HepG2 (cell line): ENCODE data around the gene ADAMTS20. TPM values are rescaled to one million over a fixed set of nuclear protein-coding genes. Genes with fewer than 3 reads are reported as not detected.

Source experiments
- ATAC-seq: fragments of 200-7000 bp; cut with Tn5 transposase; 3 replicates; pipeline ENCODE4 v1.9.1; 2020; ENCODE audit warnings: mild to moderate bottlenecking, moderate library complexity
- BruUV-seq: library from RNA; stranded (reverse); fragments of 400-500 nt; replicated peaks from 2 replicates; lab custom pipeline; 2021; lab: Mats Ljungman, UMichigan
- CTCF ChIA-PET: fragments of 300-600 bp; formaldehyde crosslinking; extraction: SDS; loops from one replicate; lab custom pipeline; 2021; ENCODE audit warnings: low total read pairs, inconsistent platforms, low intra/inter-chr PET ratio; lab: Yijun Ruan, JAX
- POLR2A ChIA-PET: fragments of 350-600 bp; sonication (Branson Sonifier 250); formaldehyde crosslinking; loops from one replicate; lab custom pipeline; 2020; ENCODE audit warnings: antibody characterized with exemption, inconsistent platforms; lab: Yijun Ruan, JAX
- DNase-seq: peaks from one replicate; pipeline ENCODE4 v3.0.0-alpha.2; 2015; ENCODE audit warnings: low spot score
- FAIRE-seq: peaks from 3 replicates; lab custom pipeline; 2011; peaks lifted over from hg19 to GRCh38; lab: Jason Lieb, UNC
- H2AFZ ChIP-seq: one replicate; pipeline ENCODE4 v1.6.1; 2011; ENCODE audit warnings: low read length, inconsistent platforms
- H3K27ac ChIP-seq: fragments of 300-600 bp; 3 replicates; pipeline ENCODE4 v1.8.0; 2011; ENCODE audit warnings: mixed run types, mild to moderate bottlenecking, mixed read lengths, low read length, inconsistent platforms; ENCODE audit not compliant: insufficient read depth; ENCODE audit errors: extremely low read length
- H3K27me3 ChIP-seq, 2 experiments: fragments of 200-600 bp in 1 of 2; 2 replicates in 1 of 2; 3 replicates in 1 of 2; pipeline versions ENCODE4 v1.6.0 to v1.8.0; 2011; ENCODE audit warnings: low read length in 2 of 2, mild to moderate bottlenecking in 2 of 2, moderate library complexity in 2 of 2, inconsistent platforms in 1 of 2; ENCODE audit not compliant: insufficient read depth in 2 of 2, control insufficient read depth in 1 of 2
- H3K36me3 ChIP-seq, 2 experiments: fragments of 200-600 bp in 1 of 2; replicated peaks in 1 of 2; 2 replicates in 1 of 2; 3 replicates in 1 of 2; pipeline versions ENCODE4 v1.5.1 to v1.8.0; 2011; ENCODE audit warnings: low read length in 2 of 2, inconsistent platforms in 1 of 2; ENCODE audit not compliant: insufficient read depth in 2 of 2, control insufficient read depth in 1 of 2
- H3K4me1 ChIP-seq: 2 replicates; pipeline ENCODE4 v1.5.1; 2012; ENCODE audit warnings: low read length, inconsistent platforms; ENCODE audit not compliant: insufficient read depth
- H3K4me2 ChIP-seq: 2 replicates; pipeline ENCODE4 v1.6.0; 2011; ENCODE audit warnings: low read depth, low read length, inconsistent platforms
- H3K4me3 ChIP-seq, 3 experiments: fragments of 200-600 bp in 1 of 3; sonication (generic), shearing (Covaris generic) in 1 of 3; replicated peaks in 1 of 3; 2 replicates each; pipeline ENCODE4 v1.5.1; 2011 to 2016; ENCODE audit warnings: low read length in 3 of 3, inconsistent platforms in 2 of 3, low read depth in 2 of 3, mild to moderate bottlenecking in 2 of 3, control low read depth in 1 of 3, mixed read lengths in 1 of 3; ENCODE audit not compliant: insufficient read depth in 1 of 3
- H3K79me2 ChIP-seq: one replicate; pipeline ENCODE4 v1.6.1; 2011; ENCODE audit warnings: low read length, inconsistent platforms; ENCODE audit not compliant: insufficient read depth
- H3K9ac ChIP-seq: 2 replicates; pipeline ENCODE4 v1.6.0; 2011; ENCODE audit warnings: mild to moderate bottlenecking, low read depth, low read length, inconsistent platforms; ENCODE audit not compliant: insufficient read depth
- H3K9me3 ChIP-seq: 2 replicates; pipeline ENCODE4 v1.5.1; 2012; ENCODE audit warnings: mild to moderate bottlenecking, low read length
- H4K20me1 ChIP-seq: 2 replicates; pipeline ENCODE4 v1.6.0; 2011; ENCODE audit warnings: inconsistent platforms, mild to moderate bottlenecking, low read length, moderate library complexity; ENCODE audit not compliant: insufficient read depth
- FUBP1 ChIP-seq: sonication (generic); formaldehyde crosslinking; IDR thresholded peaks from 2 replicates; pipeline ENCODE4 v1.5.1; 2020; ENCODE audit warnings: missing genetic modification reagents, mild to moderate bottlenecking, borderline replicate concordance
- MATR3 ChIP-seq: sonication (generic); formaldehyde crosslinking; IDR thresholded peaks from 2 replicates; pipeline ENCODE4 v1.4.0; 2020; ENCODE audit warnings: missing genetic modification reagents
- NFYB ChIP-seq: sonication (generic); formaldehyde crosslinking; IDR thresholded peaks from 2 replicates; pipeline ENCODE4 v1.4.0; 2020; ENCODE audit warnings: missing genetic modification reagents
- PCBP2 ChIP-seq: fragments of 200-400 bp; formaldehyde crosslinking; optimal IDR thresholded peaks from 2 replicates; pipeline ENCODE3; 2018; ENCODE audit warnings: low read length, low read depth; ENCODE audit not compliant: poor library complexity, severe bottlenecking
- POLR2A ChIP-seq, 2 experiments: IDR thresholded peaks; 2 replicates each; pipeline ENCODE4 v1.6.1; 2011; ENCODE audit warnings: low read depth in 2 of 2, low read length in 2 of 2, mild to moderate bottlenecking in 1 of 2, moderate library complexity in 1 of 2; ENCODE audit not compliant: insufficient read depth in 1 of 2
- RORA ChIP-seq: sonication (generic); formaldehyde crosslinking; IDR thresholded peaks from 2 replicates; pipeline ENCODE4 v1.5.0; 2020; ENCODE audit warnings: mild to moderate bottlenecking, missing genetic modification reagents, moderate library complexity
- SMAD3 ChIP-seq: sonication (generic); formaldehyde crosslinking; IDR thresholded peaks from 2 replicates; pipeline ENCODE4 v1.4.0; 2020; ENCODE audit warnings: missing genetic modification reagents
- SMAD9 ChIP-seq: sonication (generic); formaldehyde crosslinking; IDR thresholded peaks from 2 replicates; pipeline ENCODE4 v1.5.1; 2020; ENCODE audit warnings: mild to moderate bottlenecking, missing genetic modification reagents
- SMARCE1 ChIP-seq: fragments of 450-650 bp; IDR thresholded peaks from 2 replicates; pipeline ENCODE4 v1.6.1; 2017; ENCODE audit warnings: borderline replicate concordance
- TBX3 ChIP-seq: fragments of 450-650 bp; IDR thresholded peaks from 2 replicates; pipeline ENCODE4 v1.6.1; 2017; ENCODE audit warnings: antibody characterized with exemption, mild to moderate bottlenecking, inconsistent platforms, borderline replicate concordance
- TSC22D2 ChIP-seq: sonication (generic); formaldehyde crosslinking; IDR thresholded peaks from 2 replicates; pipeline ENCODE4 v1.5.1; 2020; ENCODE audit warnings: missing genetic modification reagents, mild to moderate bottlenecking, borderline replicate concordance
- ZNF441 ChIP-seq: sonication (generic); formaldehyde crosslinking; IDR thresholded peaks from 2 replicates; pipeline ENCODE4 v1.7.0; 2021; ENCODE audit warnings: missing genetic modification reagents, borderline replicate concordance
- ZNF672 ChIP-seq: sonication (generic); formaldehyde crosslinking; IDR thresholded peaks from 2 replicates; pipeline ENCODE4 v1.8.1; 2022; ENCODE audit warnings: missing genetic modification reagents
- ZNF784 ChIP-seq: sonication (generic); formaldehyde crosslinking; IDR thresholded peaks from 2 replicates; pipeline ENCODE4 v1.5.1; 2020; ENCODE audit warnings: missing genetic modification reagents, mild to moderate bottlenecking, borderline replicate concordance
- WGBS: methylation state at CpG from one replicate; pipeline ENCODE4 v1.1.6; 2017; ENCODE audit warnings: low lambda C conversion rate; 5-methylcytosine and 5-hydroxymethylcytosine counted together
- in situ Hi-C: cut with HindIII; loops from 2 replicates; pipeline ENCODE4 v1.10.0; 2017; ENCODE audit warnings: low pct_unique_long_range_greater_than_20kb; ENCODE audit not compliant: extremely low pct_ligation_motif_present
- intact Hi-C: fragments of 100-400 bp; cut with micrococcal nuclease; formaldehyde crosslinking; loops from one replicate; pipeline ENCODE4 v1.10.0; 2022; ENCODE audit not compliant: unreplicated experiment
- polyA plus RNA-seq, 8 experiments: library from polyadenylated mRNA; depleted of rRNA in 3 of 8; stranded (reverse) in 7 of 8; unstranded in 1 of 8; fragments of >200 nt; fragmentation: Illumina TruSeq in 4 of 8; extraction: Trizol in 4 of 8; gene quantifications; 2 replicates each; pipeline versions ENCODE4 v1.2.1 to v1.2.3, GENCODE V29; 2011 to 2016; ENCODE audit warnings: low read depth in 4 of 8, missing spikeins in 1 of 8, mixed read lengths in 1 of 8; ENCODE audit not compliant: insufficient read depth in 1 of 8
- total RNA-seq, 5 experiments: library from RNA; depleted of rRNA; stranded (reverse); fragments of >200 nt; fragmentation: Illumina TruSeq; extraction: Trizol; gene quantifications; 2 replicates each; pipeline ENCODE4 v1.2.3, GENCODE V29; 2016; ENCODE audit warnings: low read depth in 1 of 5

The ADAMTS20 gene
- total and polyA plus RNA-seq, 2 of the 13 experiments (the other 11 are each of a cell fraction or from before 2014, with no cell fraction given), result not detected

- FAIRE-seq, result no peak
- TF ChIP-seq ZNF784 (CRISPR knock-in tag) (no peak), RORA (CRISPR knock-in tag) (no peak), FUBP1 (CRISPR knock-in tag) (no peak), MATR3 (no peak), SMARCE1 (no peak)
- intact Hi-C loops, result no loop called here
- in situ Hi-C loops, result loop anchor here (25.0 kb wide), 1 partner anchor 863 kb away; no protein-coding TSS in a partner anchor
- Histone ChIP-seq H3K27ac (no peak overlapping the region), H2AFZ (no peak overlapping the region), H3K4me1 (no peaks in the 10 kb centered on the region), H3K9me3 (peaks cover 12% of the 10 kb centered on the region), H4K20me1 (no peaks in the 10 kb centered on the region), H3K79me2 (no peaks in the 10 kb centered on the region), H3K4me2 (no peak overlapping the region), H3K4me3 (no peak overlapping the region), H3K9ac (no peak overlapping the region), H3K27me3 (no peaks in the 10 kb centered on the region), H3K36me3 (no peaks in the 10 kb centered on the region)
- no peak for DNase-seq
- WGBS, result 0% methylated on average over 2 of the region's 2 CpGs
- no peak for ATAC-seq
- ChIA-PET POLR2A (no interaction called here), CTCF (no interaction called here)
- no TSS peak for BruUV-seq
Measured at GRCh38 chr12:43349863-43350262, 202.1 kb downstream of the ADAMTS20 start.

- WGBS, result 0% methylated on average over 3 of the region's 3 CpGs
- H3K27me3 ChIP-seq, result no peaks in the 10 kb centered on the region
- TF ChIP-seq SMAD3 (CRISPR knock-in tag) (no peak), POLR2A (IDR thresholded peaks at IDR 0.05; ENCODE audit: insufficient read depth in 1 of 2, low read depth in 2 of 2, low read length in 2 of 2) (no peak), SMAD9 (CRISPR knock-in tag) (no peak), NFYB (CRISPR knock-in tag) (no peak), ZNF441 (CRISPR knock-in tag) (no peak), TBX3 (no peak), PCBP2 (no peak), ZNF672 (no peak), TSC22D2 (CRISPR knock-in tag) (no peak)
- no peaks in the 10 kb centered on the region for H4K20me1 ChIP-seq
- H3K4me3 ChIP-seq, result no peak overlapping the region
- no peaks in the 10 kb centered on the region for H3K4me1 ChIP-seq
- no TSS peak for BruUV-seq
- H3K79me2 ChIP-seq, result no peaks in the 10 kb centered on the region
- H3K36me3 ChIP-seq, result no peaks in the 10 kb centered on the region
- H3K9ac ChIP-seq, result no peak overlapping the region
- in situ Hi-C loops (loop anchor here (25.0 kb wide), 1 partner anchor 861 kb away; no protein-coding TSS in a partner anchor), intact Hi-C loops (no loop called here)
- peaks cover 23% of the 10 kb centered on the region for H3K9me3 ChIP-seq
- H3K27ac ChIP-seq, result no peak overlapping the region
- FAIRE-seq (no peak), ATAC-seq (no peak), DNase-seq (no peak)
- no peak overlapping the region for H2AFZ ChIP-seq
- ChIA-PET POLR2A (no interaction called here), CTCF (no interaction called here)
- H3K4me2 ChIP-seq, result no peak overlapping the region
Measured at GRCh38 chr12:43348221-43348620, 203.8 kb downstream of the ADAMTS20 start.
